ENCODE results near the gene LMTK2.

Gene LMTK2

GRCh38 chr7:98240961-98241673, 134.5 kb downstream of the LMTK2 start:
- DNase-seq = no peak

DNA sequence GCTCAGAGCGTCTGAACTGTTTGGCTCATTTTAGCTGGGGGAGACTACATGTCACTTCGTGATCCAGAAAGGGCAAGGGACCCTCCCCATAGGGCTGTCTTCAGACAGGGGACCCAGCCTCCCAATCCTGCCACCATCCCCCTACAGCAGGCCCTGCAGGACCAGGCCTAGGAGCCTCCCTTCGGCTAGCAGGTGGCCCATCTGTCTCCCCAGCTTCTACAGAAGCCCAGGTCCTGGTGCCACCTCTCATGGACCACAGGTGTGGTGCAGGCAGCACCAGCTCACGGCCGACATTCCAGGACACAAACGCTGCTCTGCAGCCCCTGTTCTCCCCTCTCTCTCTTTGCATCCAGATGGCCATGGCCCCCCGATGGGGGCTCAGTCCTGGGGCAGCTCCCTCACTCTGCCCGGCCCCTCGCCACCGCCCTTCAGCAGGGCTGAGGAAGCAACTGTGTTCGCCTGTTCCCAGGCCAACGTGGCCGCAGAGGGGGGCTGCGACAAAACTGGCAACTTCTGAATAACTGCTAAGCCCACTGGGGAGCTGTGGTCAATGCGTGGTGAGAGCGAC, 135.1 kb downstream of the LMTK2 start:
- DNase-seq = no peak

GRCh38 chr7:98242342-98242741, 135.7 kb downstream of the LMTK2 start:
- DNase-seq = no peak

GRCh38 chr7:98242934-98243333, 136.3 kb downstream of the LMTK2 start:
- DNase-seq = no peak

GRCh38 chr7:98244871-98245270, 138.2 kb downstream of the LMTK2 start:
- DNase-seq = no peak

GRCh38 chr7:98248156-98248555, 141.5 kb downstream of the LMTK2 start:
- DNase-seq = no peak

DNA sequence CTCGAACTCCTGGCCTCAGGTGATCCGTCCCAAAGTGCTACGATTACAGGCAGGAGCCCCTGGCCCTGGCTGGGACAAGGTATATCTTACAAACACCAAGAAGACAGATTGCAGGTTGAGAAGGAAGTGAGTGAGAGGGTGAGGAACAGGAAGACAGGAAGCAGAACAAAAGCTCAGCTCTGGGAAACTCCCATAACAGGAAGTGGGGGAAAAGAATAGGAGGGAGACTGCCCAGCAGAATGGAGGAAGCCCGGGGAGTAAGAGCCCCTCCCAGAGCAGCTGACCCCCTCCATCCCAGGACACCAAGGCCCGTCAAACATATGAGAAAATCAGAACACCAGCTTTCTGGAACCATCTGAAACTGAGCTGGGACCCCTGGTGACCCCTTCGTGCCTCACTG, 142.4 kb downstream of the LMTK2 start:
- peak; percentile 4 for DNase-seq

DNA sequence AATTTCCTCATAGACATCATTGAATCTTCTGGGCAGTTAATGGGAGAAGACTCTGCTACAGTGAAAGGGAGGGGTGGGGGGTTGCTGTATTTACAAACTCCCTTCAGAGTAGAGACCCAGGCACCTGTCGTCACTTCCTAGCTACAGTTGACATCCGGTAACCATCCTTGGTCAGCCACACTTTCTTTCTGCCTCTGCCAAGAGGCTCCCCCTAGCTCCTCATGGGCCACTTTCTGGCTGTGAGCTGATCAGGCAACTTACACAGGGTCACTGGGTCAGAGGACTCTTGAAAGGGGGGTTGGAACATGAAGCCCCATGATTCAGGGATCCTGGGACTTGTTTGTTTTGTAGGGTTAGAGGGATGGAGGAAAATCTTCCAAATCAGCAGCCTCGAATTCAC, 144.1 kb downstream of the LMTK2 start:
- peak; percentile 61 for DNase-seq

GRCh38 chr7:98251231-98251600, 144.6 kb downstream of the LMTK2 start:
- DNase-seq = peak; percentile 38

GRCh38 chr7:98251601-98252424, 145.2 kb downstream of the LMTK2 start, which contains the start of gene TECPR1:
TSS of gene TECPR1 (minus strand) at chr7:98252232. CDS start at chr7:98246146, 6,086 bp downstream.
- peak; percentile 93 for DNase-seq

GRCh38 chr7:98252425-98253054, 145.9 kb downstream of the LMTK2 start:
- DNase-seq = no peak

GRCh38 chr7:98254516-98254915, 147.9 kb downstream of the LMTK2 start:
- no peak for DNase-seq

DNA sequence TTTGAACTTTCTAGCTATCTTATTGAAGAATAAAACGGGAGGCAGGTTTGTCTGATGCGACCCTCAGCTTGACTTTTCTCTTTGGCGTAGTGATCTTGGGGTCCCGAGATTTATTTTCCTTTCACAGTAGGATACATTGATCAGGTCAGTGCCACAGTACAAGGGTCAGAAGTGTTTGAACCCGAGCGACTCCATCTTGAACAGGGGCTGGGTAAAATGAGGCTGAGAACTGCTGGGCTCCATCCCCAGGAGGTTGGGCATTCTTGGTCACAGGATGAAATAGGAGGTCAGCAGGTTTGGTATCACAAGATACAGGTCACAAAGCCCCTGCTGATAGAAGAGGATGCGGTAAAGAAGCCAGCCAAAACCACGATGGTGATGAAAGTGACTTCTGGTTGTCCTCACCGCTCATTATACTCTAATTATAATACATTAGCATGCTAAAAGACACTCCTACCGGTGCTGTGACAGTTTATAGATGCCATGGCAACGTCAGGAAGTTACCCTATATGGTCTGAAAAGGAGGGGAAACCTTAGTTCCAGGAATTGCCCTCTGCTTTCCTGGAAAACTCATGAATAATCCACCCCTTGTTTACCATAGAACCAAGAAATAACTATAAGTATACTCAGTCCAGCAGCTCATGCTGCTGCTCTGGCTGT, 148.4 kb downstream of the LMTK2 start:
- peak; percentile 61 for DNase-seq

DNA sequence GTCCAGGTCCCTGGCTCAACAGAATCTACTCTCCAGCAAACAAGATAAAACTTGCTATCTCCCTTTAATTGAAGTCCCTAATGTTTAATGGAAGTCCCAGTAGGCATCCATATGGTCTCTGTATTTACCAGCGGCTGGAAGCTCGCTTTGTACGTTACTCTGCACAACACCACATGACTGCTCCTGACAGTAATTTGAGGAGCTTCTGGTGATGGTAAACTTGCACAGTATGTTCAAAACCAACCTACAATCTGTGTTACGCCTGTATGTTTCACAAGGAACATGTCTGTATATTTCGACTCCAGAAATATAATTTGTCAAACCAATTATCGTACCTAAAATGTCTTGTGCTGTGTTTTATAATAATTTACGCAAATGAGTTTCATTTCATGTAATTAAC, 149.8 kb downstream of the LMTK2 start:
- no peak for DNase-seq

- DNase-seq = no peak
Observed at GRCh38 chr7:98257701-98258100, 151.0 kb downstream of the LMTK2 start.
